Memory B cell (primary cell): ENCODE measurements around the gene TNFRSF11A.
A peak's percentile ranks its signal among the peaks of the same experiment; 100 is the strongest.

Experiments used
- ATAC-seq: fragments of 150-1000 bp; cut with Tn5 transposase; 2 replicates; pipeline ENCODE4 v1.10.0; 2021; ENCODE audit warnings: low read depth, mild to moderate bottlenecking, moderate library complexity
- DNase-seq, 2 donors: peaks; one replicate each; pipeline ENCODE4 v3.0.0; 2022; ENCODE audit warnings: low spot score in 2 of 2
- H3K27ac Mint-ChIP-seq: one replicate; pipeline ENCODE4 v1.8.0; 2022; ENCODE audit warnings: mild to moderate bottlenecking, moderate library complexity, mixed read lengths
- H3K27me3 Mint-ChIP-seq: one replicate; pipeline ENCODE4 v1.8.0; 2022; ENCODE audit warnings: mixed read lengths
- H3K36me3 Mint-ChIP-seq: one replicate; pipeline ENCODE4 v1.8.0; 2022; ENCODE audit warnings: mild to moderate bottlenecking, mixed read lengths
- H3K4me1 Mint-ChIP-seq: one replicate; pipeline ENCODE4 v1.8.0; 2022; ENCODE audit warnings: mixed read lengths
- H3K4me3 Mint-ChIP-seq: one replicate; pipeline ENCODE4 v1.8.0; 2022; ENCODE audit warnings: mild to moderate bottlenecking, moderate library complexity, mixed read lengths
- H3K9me3 Mint-ChIP-seq: one replicate; pipeline ENCODE4 v1.8.0; 2022; ENCODE audit warnings: mixed read lengths

The TNFRSF11A gene

GRCh38 chr18:62412231-62412979 lies 87.3 kb downstream of the TNFRSF11A start:
- ATAC-seq (no peak), DNase-seq (no peak)
- Mint-ChIP-seq H3K4me1 (no peaks in the 10 kb centered on the region), H3K9me3 (peaks cover 3% of the 10 kb centered on the region), H3K27me3 (peaks cover 8% of the 10 kb centered on the region), H3K27ac (no peak overlapping the region), H3K4me3 (no peak overlapping the region), H3K36me3 (no peaks in the 10 kb centered on the region)

- Mint-ChIP-seq H3K27ac (no peak overlapping the region), H3K4me3 (no peak overlapping the region), H3K36me3 (no peaks in the 10 kb centered on the region), H3K27me3 (peaks cover 8% of the 10 kb centered on the region), H3K9me3 (peaks cover 3% of the 10 kb centered on the region), H3K4me1 (peaks cover 2% of the 10 kb centered on the region)
- DNase-seq = no peak
- no peak for ATAC-seq
Measured at GRCh38 chr18:62413206-62413605, 88.1 kb downstream of the TNFRSF11A start.

DNA sequence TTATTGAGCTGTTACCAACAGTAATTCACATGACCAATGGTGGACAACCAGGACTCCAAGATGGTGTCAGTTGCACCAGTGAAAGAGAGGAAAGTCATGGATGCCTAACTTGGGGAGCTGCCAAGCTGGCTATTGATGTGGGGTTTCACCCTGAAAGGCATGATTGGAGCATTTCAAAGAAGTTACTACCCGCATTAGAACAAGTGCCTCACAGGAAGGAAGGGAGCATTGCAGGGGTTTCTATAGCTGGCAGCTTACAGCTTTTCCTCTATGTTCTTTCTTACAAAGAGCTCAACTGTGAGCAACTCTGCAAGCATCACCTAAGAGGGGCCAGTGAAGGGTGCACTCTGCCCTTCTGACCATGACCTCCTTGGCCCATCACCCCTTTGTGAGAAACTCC lies 93.1 kb downstream of the TNFRSF11A start:
- Mint-ChIP-seq H3K4me3 (no peak overlapping the region), H3K27ac (no peak overlapping the region), H3K36me3 (no peaks in the 10 kb centered on the region), H3K9me3 (peaks cover 2% of the 10 kb centered on the region), H3K27me3 (peaks cover under 1% of the 10 kb centered on the region), H3K4me1 (peaks cover 9% of the 10 kb centered on the region)
- ATAC-seq = no peak
- DNase-seq = no peak

DNA sequence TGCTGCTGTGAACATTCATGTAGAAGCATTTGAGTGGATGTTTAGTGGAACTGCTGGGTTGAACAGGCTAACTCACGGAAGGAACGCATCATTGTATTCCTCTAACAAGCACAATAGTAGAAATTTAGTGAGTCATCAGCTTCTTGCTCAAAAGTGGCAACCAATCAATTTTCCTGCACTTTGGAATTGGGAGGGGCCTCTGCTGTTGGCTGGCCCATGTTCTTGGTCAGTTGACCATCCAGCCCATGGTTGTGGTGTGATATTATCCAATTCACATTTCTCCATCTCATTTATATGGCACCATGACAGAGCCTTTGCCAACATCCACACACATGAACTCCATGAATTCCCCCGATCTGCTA lies 95.0 kb downstream of the TNFRSF11A start:
- peak overlapping the region; percentile 81 for H3K27ac Mint-ChIP-seq
- DNase-seq = no peak

GRCh38 chr18:62420513-62421209 lies 95.6 kb downstream of the TNFRSF11A start:
- Mint-ChIP-seq H3K27ac (peak overlapping the region; percentile 81), H3K4me3 (peak overlapping the region; percentile 77), H3K27me3 (no peaks in the 10 kb centered on the region), H3K4me1 (peaks cover 12% of the 10 kb centered on the region), H3K9me3 (peaks cover 2% of the 10 kb centered on the region), H3K36me3 (no peaks in the 10 kb centered on the region)
- peak; percentile 80 for ATAC-seq
- DNase-seq = no peak

More for the DNA sequence above, 95.0 kb downstream of the TNFRSF11A start:
- Mint-ChIP-seq H3K27me3 (no peaks in the 10 kb centered on the region), H3K4me3 (peak overlapping the region; percentile 77), H3K4me1 (peaks cover 9% of the 10 kb centered on the region), H3K9me3 (peaks cover 2% of the 10 kb centered on the region), H3K36me3 (no peaks in the 10 kb centered on the region)
- no peak for ATAC-seq

- peaks cover 8% of the 10 kb centered on the region for H3K4me1 Mint-ChIP-seq
- no peak overlapping the region for H3K27ac Mint-ChIP-seq
- ATAC-seq (peak; percentile 57), DNase-seq (peak; percentile 51 to 53)
- no peak overlapping the region for H3K4me3 Mint-ChIP-seq
- peaks cover 5% of the 10 kb centered on the region for H3K36me3 Mint-ChIP-seq
- H3K9me3 Mint-ChIP-seq = peaks cover 5% of the 10 kb centered on the region
- no peaks in the 10 kb centered on the region for H3K27me3 Mint-ChIP-seq
Measured at GRCh38 chr18:62425465-62426190, 100.5 kb downstream of the TNFRSF11A start.

- ATAC-seq = no peak
- Mint-ChIP-seq H3K4me3 (no peak overlapping the region), H3K36me3 (peaks cover 6% of the 10 kb centered on the region), H3K4me1 (peaks cover 6% of the 10 kb centered on the region), H3K27ac (no peak overlapping the region), H3K9me3 (peaks cover 5% of the 10 kb centered on the region), H3K27me3 (peaks cover under 1% of the 10 kb centered on the region)
- no peak for DNase-seq
Measured at GRCh38 chr18:62426191-62426488, 101.0 kb downstream of the TNFRSF11A start.

- ATAC-seq = no peak
- H3K9me3 Mint-ChIP-seq = peaks cover 5% of the 10 kb centered on the region
- no peak overlapping the region for H3K4me3 Mint-ChIP-seq
- H3K27ac Mint-ChIP-seq = no peak overlapping the region
- no peaks in the 10 kb centered on the region for H3K4me1 Mint-ChIP-seq
- H3K36me3 Mint-ChIP-seq = peaks cover 7% of the 10 kb centered on the region
- H3K27me3 Mint-ChIP-seq = peaks cover 1% of the 10 kb centered on the region
- no peak for DNase-seq
Measured at GRCh38 chr18:62432176-62432575, 107.1 kb downstream of the TNFRSF11A start.

DNA sequence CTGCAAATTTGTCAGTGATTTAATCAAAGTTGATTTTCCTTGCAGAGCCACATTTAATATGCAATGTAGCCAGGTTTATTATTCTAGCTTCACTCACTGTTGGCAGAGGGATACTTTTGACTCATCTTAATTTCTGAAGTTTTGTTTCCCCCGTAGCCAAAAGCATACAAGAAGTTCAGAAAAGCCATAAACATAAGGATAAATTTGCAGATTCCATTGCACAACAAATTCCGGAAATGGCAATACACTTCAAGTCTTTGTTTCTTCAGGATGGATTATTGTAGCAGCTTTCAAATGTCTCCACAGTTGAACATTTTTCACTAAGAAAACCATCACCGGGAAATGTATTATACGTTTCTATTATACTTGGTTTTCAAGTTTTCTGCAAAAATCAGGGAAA lies 109.7 kb downstream of the TNFRSF11A start:
- peaks cover 2% of the 10 kb centered on the region for H3K36me3 Mint-ChIP-seq
- DNase-seq (no peak), ATAC-seq (no peak)
- H3K4me3 Mint-ChIP-seq = no peak overlapping the region
- H3K27ac Mint-ChIP-seq = no peak overlapping the region
- peaks cover 4% of the 10 kb centered on the region for H3K27me3 Mint-ChIP-seq
- no peaks in the 10 kb centered on the region for H3K4me1 Mint-ChIP-seq
- peaks cover under 1% of the 10 kb centered on the region for H3K9me3 Mint-ChIP-seq

- DNase-seq (no peak), ATAC-seq (no peak)
- Mint-ChIP-seq H3K36me3 (peaks cover 1% of the 10 kb centered on the region), H3K9me3 (no peaks in the 10 kb centered on the region), H3K4me3 (no peak overlapping the region), H3K27ac (no peak overlapping the region), H3K27me3 (peaks cover 4% of the 10 kb centered on the region), H3K4me1 (no peaks in the 10 kb centered on the region)
Measured at GRCh38 chr18:62435435-62436031, 110.4 kb downstream of the TNFRSF11A start.

GRCh38 chr18:62436636-62437234 lies 111.6 kb downstream of the TNFRSF11A start:
- DNase-seq = no peak
- H3K9me3 Mint-ChIP-seq = no peaks in the 10 kb centered on the region
- H3K4me3 Mint-ChIP-seq = no peak overlapping the region
- no peaks in the 10 kb centered on the region for H3K4me1 Mint-ChIP-seq
- no peak overlapping the region for H3K27ac Mint-ChIP-seq
- no peaks in the 10 kb centered on the region for H3K36me3 Mint-ChIP-seq
- no peak for ATAC-seq
- peaks cover 3% of the 10 kb centered on the region for H3K27me3 Mint-ChIP-seq

- ATAC-seq = no peak
- Mint-ChIP-seq H3K36me3 (no peaks in the 10 kb centered on the region), H3K9me3 (no peaks in the 10 kb centered on the region), H3K4me1 (no peaks in the 10 kb centered on the region), H3K27me3 (peaks cover 3% of the 10 kb centered on the region), H3K27ac (no peak overlapping the region), H3K4me3 (no peak overlapping the region)
- DNase-seq = no peak
Measured at GRCh38 chr18:62437235-62438017, 112.3 kb downstream of the TNFRSF11A start.

GRCh38 chr18:62438018-62438329 lies 112.9 kb downstream of the TNFRSF11A start:
- Mint-ChIP-seq H3K4me1 (no peaks in the 10 kb centered on the region), H3K36me3 (no peaks in the 10 kb centered on the region), H3K27me3 (peaks cover 3% of the 10 kb centered on the region), H3K9me3 (no peaks in the 10 kb centered on the region), H3K4me3 (no peak overlapping the region), H3K27ac (no peak overlapping the region)
- ATAC-seq (no peak), DNase-seq (no peak)
